ENCODE data around the gene POLD1.
A peak's percentile ranks its signal among the peaks of the same experiment; 100 is the strongest.

Gene POLD1

DNA sequence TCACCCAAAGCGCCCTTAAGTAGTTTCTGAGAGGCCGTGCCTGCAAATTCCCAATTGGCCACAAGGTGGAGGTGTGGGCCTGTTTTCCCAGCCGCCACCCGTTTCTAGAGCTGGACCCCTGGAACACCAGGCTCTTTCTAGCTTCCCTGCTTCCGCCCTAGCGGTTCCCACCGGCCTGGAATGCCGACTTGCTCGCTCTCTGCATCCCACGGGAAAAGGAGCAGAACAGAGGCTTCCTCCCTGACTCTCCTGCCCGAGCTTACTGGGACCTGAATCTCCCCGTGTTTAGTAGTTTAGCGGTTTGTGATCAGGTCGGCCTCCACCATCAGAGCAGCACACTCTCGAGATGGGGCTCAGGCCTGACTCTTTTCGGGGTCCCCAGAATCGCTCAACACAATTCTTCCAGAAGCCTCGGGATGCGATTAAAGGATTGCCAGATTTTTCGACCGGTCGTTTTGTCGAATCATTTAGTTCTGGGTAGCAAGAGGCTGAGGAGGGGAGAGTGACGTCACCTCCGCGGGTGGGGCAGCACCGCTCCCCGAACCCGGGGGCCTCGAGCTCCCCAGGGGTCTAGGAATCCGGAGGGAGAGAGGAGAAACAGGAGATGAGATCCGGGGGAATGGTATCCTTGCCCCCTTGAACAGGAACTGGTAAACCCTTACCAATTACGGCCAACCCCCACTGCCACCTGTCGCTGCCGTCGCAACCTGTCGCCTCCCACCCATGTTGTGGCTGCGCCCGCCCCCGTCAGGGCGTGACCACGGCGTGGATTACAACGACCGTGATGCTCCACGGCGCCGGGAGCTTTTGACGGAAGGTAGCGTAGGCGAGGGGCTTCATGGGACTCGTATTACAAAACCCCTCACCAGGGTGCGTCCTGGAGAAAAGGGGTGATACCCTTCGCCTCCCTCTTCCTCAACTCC, 26.7 kb upstream of the POLD1 start:
- Histone ChIP-seq H3K4me2 (ENCODE audit: low read length) (peak overlapping the region; percentile 99), H3K79me2 (ENCODE audit: control insufficient read depth, low read length) (peaks cover 19% of the 10 kb centered on the region), H3K4me1 (ENCODE audit: control insufficient read depth, low read length) (peaks cover 59% of the 10 kb centered on the region), H3K9me3 (ENCODE audit: control insufficient read depth, insufficient read depth, low read length) (peaks cover 3% of the 10 kb centered on the region; the same call in 1 of the 2 replicates), H3K9me2 (replicated peaks; ENCODE audit: control insufficient read depth, low read length) (no peaks in the 10 kb centered on the region), H3F3A (ENCODE audit: control insufficient read depth, insufficient read depth) (peaks cover 6% of the 10 kb centered on the region), H3K27me3 (ENCODE audit: control insufficient read depth, low read length) (no peaks in the 10 kb centered on the region), H3K4me3 (ENCODE audit: low read length) (peak overlapping the region; percentile 91), H3K36me3 (ENCODE audit: control insufficient read depth, low read length) (peaks cover 12% of the 10 kb centered on the region; the same call in 1 of the 2 replicates), H4K20me1 (ENCODE audit: control insufficient read depth, insufficient read depth, low read depth, low read length) (no peaks in the 10 kb centered on the region), H3K27ac (ENCODE audit: low read depth, low read length) (peak overlapping the region; percentile 86)
- TF ChIP-seq, protein P1, sequence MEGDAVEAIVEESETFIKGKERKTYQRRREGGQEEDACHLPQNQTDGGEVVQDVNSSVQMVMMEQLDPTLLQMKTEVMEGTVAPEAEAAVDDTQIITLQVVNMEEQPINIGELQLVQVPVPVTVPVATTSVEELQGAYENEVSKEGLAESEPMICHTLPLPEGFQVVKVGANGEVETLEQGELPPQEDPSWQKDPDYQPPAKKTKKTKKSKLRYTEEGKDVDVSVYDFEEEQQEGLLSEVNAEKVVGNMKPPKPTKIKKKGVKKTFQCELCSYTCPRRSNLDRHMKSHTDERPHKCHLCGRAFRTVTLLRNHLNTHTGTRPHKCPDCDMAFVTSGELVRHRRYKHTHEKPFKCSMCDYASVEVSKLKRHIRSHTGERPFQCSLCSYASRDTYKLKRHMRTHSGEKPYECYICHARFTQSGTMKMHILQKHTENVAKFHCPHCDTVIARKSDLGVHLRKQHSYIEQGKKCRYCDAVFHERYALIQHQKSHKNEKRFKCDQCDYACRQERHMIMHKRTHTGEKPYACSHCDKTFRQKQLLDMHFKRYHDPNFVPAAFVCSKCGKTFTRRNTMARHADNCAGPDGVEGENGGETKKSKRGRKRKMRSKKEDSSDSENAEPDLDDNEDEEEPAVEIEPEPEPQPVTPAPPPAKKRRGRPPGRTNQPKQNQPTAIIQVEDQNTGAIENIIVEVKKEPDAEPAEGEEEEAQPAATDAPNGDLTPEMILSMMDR (IDR thresholded peaks at IDR 0.05; ENCODE audit: low read depth, low read length, poor library complexity, severe bottlenecking): peak; percentile 89
- TF ChIP-seq EZH2phosphoT487 (IDR thresholded peaks at IDR 0.05; ENCODE audit: borderline replicate concordance, low read length): no peak

DNA sequence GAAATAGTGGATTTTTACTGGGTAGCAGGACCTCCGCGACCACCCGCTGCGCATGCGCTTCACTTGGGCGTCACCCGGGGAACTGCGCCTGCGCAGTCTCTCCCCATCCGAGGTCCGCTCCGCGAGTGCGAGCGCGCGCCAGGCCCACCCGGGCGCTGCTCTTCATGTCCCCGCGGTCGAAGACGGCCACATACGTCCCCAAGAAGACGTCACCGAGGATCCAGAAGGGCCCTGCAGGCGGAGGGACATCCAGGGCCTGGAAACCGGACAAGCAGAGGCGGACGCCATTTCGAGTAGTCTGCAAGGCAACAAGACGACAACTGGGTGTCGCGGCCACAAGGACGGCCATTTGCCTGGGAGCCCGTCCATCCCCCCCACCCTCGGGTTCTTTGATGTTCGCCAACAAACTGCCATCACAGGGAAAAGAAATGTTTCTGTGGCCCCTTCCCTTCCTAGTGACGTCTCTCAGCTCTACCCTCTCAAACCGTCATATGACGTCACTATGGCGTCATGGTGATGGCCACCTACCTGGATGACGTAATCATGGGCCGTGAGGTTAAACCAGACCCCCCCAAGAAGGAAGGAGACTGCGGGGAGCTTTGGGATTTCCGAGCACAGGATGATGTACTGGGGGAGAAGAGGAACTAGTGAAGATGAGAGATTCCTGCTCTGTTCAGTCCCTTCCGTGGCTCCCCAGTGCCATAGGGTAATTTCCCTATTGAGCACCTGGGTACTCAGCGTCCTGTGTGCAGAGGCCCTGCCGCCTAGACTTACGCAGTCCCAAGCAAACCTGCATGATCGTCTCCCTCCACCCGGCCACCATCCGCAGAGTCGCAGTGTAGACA, 25.4 kb upstream of the POLD1 start:
- peaks cover 3% of the 10 kb centered on the region; the same call in 1 of the 2 replicates for H3K9me3 ChIP-seq (ENCODE audit: control insufficient read depth, insufficient read depth, low read length)
- peaks cover 12% of the 10 kb centered on the region; the same call in 1 of the 2 replicates for H3K36me3 ChIP-seq (ENCODE audit: control insufficient read depth, low read length)
- H3K79me2 ChIP-seq (ENCODE audit: control insufficient read depth, low read length): peaks cover 19% of the 10 kb centered on the region
- peaks cover 7% of the 10 kb centered on the region for H3F3A ChIP-seq (ENCODE audit: control insufficient read depth, insufficient read depth)
- no peaks in the 10 kb centered on the region for H4K20me1 ChIP-seq (ENCODE audit: control insufficient read depth, insufficient read depth, low read depth, low read length)
- H3K4me3 ChIP-seq (ENCODE audit: low read length): peak overlapping the region; percentile 91
- TF ChIP-seq EZH2phosphoT487 (IDR thresholded peaks at IDR 0.05; ENCODE audit: borderline replicate concordance, low read length): no peak
- TF ChIP-seq, protein P1 (IDR thresholded peaks at IDR 0.05; ENCODE audit: low read depth, low read length, poor library complexity, severe bottlenecking): no peak
- H3K9me2 ChIP-seq (replicated peaks; ENCODE audit: control insufficient read depth, low read length): no peaks in the 10 kb centered on the region
- peaks cover 70% of the 10 kb centered on the region for H3K4me1 ChIP-seq (ENCODE audit: control insufficient read depth, low read length)
- H3K27ac ChIP-seq (ENCODE audit: low read depth, low read length): peak overlapping the region; percentile 86
- no peaks in the 10 kb centered on the region for H3K27me3 ChIP-seq (ENCODE audit: control insufficient read depth, low read length)
- H3K4me2 ChIP-seq (ENCODE audit: low read length): peak overlapping the region; percentile 99

DNA sequence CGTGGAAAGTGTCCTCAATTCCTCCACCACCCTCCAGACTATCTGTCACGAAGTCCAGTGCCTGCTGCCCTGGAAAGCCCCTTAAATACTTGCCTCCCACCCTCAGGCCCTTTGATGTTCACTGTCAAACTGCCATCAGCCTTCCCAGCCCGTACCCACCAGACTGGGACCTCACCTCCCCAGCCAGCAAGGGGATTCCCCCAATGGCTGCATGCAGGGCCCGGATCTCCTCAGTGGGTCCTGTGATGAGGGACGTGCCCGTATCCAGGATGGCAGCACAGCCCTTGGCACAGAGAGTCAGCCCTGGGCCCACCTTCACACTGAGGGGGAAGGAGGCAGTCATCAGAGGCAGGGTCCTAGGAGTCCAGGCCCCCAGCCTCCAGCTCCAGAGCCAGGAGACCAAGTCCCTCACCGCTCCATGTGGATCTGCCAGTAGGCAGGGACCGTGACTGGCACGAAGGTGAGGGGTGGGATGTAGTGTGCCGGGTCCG, 24.8 kb upstream of the POLD1 start:
- H3K36me3 ChIP-seq (ENCODE audit: control insufficient read depth, low read length): peaks cover 12% of the 10 kb centered on the region; the same call in 1 of the 2 replicates
- H3K27me3 ChIP-seq (ENCODE audit: control insufficient read depth, low read length): no peaks in the 10 kb centered on the region
- peak overlapping the region; percentile 91 for H3K4me3 ChIP-seq (ENCODE audit: low read length)
- no peaks in the 10 kb centered on the region for H3K9me2 ChIP-seq (replicated peaks; ENCODE audit: control insufficient read depth, low read length)
- no peak overlapping the region for H3K27ac ChIP-seq (ENCODE audit: low read depth, low read length)
- H3K4me2 ChIP-seq (ENCODE audit: low read length): peak overlapping the region; percentile 99
- no peaks in the 10 kb centered on the region for H4K20me1 ChIP-seq (ENCODE audit: control insufficient read depth, insufficient read depth, low read depth, low read length)
- H3K79me2 ChIP-seq (ENCODE audit: control insufficient read depth, low read length): peaks cover 19% of the 10 kb centered on the region
- no peak for TF ChIP-seq EZH2phosphoT487 (IDR thresholded peaks at IDR 0.05; ENCODE audit: borderline replicate concordance, low read length)
- TF ChIP-seq, protein P1 (IDR thresholded peaks at IDR 0.05; ENCODE audit: low read depth, low read length, poor library complexity, severe bottlenecking): no peak
- peaks cover 72% of the 10 kb centered on the region for H3K4me1 ChIP-seq (ENCODE audit: control insufficient read depth, low read length)
- peaks cover 7% of the 10 kb centered on the region for H3F3A ChIP-seq (ENCODE audit: control insufficient read depth, insufficient read depth)
- peaks cover 3% of the 10 kb centered on the region; the same call in 1 of the 2 replicates for H3K9me3 ChIP-seq (ENCODE audit: control insufficient read depth, insufficient read depth, low read length)
